Brain microvascular endothelial cell (primary cell): ENCODE data around the gene GCLM.
A peak's percentile ranks its signal among the peaks of the same experiment; 100 is the strongest.

Experiments used
- DNase-seq: peaks from one replicate; pipeline ENCODE4 v3.0.0-alpha.2; 2020
- H3K27ac ChIP-seq: fragments of 250-450 bp; sonication (Bioruptor Pico); 2 replicates; pipeline ENCODE4 v1.5.1; 2020; ENCODE audit warnings: mild to moderate bottlenecking, moderate library complexity
- H3K27me3 ChIP-seq: fragments of 250-450 bp; sonication (Bioruptor Pico); replicated peaks from 2 replicates; pipeline ENCODE4 v1.5.1; 2020; ENCODE audit warnings: mild to moderate bottlenecking
- H3K36me3 ChIP-seq: fragments of 250-450 bp; sonication (Bioruptor Pico); replicated peaks from 2 replicates; pipeline ENCODE4 v1.5.1; 2020; ENCODE audit warnings: mild to moderate bottlenecking
- H3K4me3 ChIP-seq: 2 replicates; pipeline ENCODE4 v1.5.1; 2011; ENCODE audit warnings: low read depth, mild to moderate bottlenecking, control low read depth, low read length, moderate library complexity
- in situ Hi-C: cut with HindIII; loops from 2 replicates; pipeline ENCODE4 v1.10.0; 2017; ENCODE audit warnings: low sequenced_read_pairs, low pct_ligation_motif_present
- TF ChIP-seq, protein P1 (sequence below): IDR thresholded peaks from 2 replicates; pipeline ENCODE4 v1.5.1; 2011; ENCODE audit warnings: low read depth, mild to moderate bottlenecking, moderate library complexity, low read length, control low read depth, inconsistent platforms; ENCODE audit errors: missing control alignments

Gene GCLM

DNA sequence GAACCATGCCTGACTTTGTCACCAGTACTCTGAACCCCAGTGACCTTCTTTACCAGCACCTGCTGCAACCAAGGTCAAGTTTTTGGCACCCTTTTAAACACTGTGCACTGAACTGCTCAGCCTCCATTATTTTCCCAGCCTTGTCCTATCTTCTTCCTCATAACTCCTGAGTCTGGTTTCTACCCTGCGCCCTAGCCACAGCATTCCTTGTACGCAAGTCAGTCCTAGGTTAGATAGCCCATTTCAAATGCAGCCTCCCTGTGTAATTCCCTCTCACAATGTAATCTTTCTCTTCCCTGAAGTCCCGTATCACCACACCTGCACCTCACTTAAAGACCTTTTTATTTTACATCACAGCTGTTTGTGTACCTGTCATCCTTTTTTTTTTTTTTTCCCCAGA is 67.5 kb downstream of the GCLM start:
- in situ Hi-C loops: no loop called here

DNA sequence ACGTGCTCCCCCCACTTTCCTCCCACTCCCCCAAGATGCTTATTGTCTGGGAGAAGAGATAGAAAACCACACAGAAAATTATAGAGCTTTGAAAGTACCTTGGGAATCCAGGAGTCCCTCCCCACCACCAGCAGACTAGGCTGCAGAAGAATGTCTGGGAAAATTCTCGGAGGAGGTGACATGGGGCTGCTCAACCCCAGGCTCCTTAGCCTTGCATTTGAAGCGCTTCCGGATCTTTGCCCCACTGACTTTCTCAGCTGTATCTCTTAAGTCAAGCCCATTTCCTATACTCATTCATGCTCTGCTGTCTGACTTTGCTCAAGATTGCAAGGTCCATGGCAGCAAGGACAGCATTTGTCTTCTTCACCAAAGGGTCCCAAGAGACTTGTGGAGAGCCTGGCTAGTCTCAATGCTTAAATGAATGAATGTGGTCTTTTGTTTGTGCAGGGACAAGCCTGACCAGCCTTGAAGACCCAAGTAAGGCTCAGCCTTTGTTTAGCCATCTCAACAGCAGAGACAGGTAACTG is 68.2 kb downstream of the GCLM start:
- no peak overlapping the region for H3K27ac ChIP-seq
- no peaks in the 10 kb centered on the region for H3K36me3 ChIP-seq
- no peak for DNase-seq
- no peak overlapping the region for H3K4me3 ChIP-seq
- TF ChIP-seq, protein P1, sequence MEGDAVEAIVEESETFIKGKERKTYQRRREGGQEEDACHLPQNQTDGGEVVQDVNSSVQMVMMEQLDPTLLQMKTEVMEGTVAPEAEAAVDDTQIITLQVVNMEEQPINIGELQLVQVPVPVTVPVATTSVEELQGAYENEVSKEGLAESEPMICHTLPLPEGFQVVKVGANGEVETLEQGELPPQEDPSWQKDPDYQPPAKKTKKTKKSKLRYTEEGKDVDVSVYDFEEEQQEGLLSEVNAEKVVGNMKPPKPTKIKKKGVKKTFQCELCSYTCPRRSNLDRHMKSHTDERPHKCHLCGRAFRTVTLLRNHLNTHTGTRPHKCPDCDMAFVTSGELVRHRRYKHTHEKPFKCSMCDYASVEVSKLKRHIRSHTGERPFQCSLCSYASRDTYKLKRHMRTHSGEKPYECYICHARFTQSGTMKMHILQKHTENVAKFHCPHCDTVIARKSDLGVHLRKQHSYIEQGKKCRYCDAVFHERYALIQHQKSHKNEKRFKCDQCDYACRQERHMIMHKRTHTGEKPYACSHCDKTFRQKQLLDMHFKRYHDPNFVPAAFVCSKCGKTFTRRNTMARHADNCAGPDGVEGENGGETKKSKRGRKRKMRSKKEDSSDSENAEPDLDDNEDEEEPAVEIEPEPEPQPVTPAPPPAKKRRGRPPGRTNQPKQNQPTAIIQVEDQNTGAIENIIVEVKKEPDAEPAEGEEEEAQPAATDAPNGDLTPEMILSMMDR: no peak
- in situ Hi-C loops: no loop called here
- no peaks in the 10 kb centered on the region for H3K27me3 ChIP-seq

More for the DNA sequence above, 67.5 kb downstream of the GCLM start:
- Histone ChIP-seq H3K27ac (no peak overlapping the region), H3K27me3 (no peaks in the 10 kb centered on the region), H3K4me3 (no peak overlapping the region), H3K36me3 (no peaks in the 10 kb centered on the region)
- no peak for DNase-seq
- TF ChIP-seq, protein P1: no peak

DNA sequence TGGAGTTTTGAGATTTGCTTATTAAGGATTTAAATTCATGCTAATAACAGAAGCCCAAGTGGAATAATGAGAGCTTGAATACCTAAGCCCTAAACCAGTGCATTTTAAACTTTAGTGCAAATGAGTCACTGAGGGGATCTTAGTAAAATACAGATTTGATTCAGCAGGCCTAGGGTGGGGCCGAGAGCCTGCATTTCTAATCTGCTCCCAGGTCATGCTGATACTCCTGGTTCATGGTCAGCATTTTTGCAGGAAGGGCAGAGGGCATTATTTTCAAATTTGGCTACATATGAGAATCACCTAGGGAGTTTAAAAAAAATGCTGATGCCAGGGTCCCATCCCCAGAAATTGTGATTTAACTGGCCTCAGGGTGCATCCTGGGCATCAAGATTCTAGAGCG is 69.5 kb downstream of the GCLM start:
- H3K36me3 ChIP-seq: no peaks in the 10 kb centered on the region
- peak overlapping the region; percentile 4 for H3K27ac ChIP-seq
- in situ Hi-C loops: no loop called here
- DNase-seq: no peak
- H3K4me3 ChIP-seq: no peak overlapping the region
- H3K27me3 ChIP-seq: no peaks in the 10 kb centered on the region
- TF ChIP-seq, protein P1: no peak

DNA sequence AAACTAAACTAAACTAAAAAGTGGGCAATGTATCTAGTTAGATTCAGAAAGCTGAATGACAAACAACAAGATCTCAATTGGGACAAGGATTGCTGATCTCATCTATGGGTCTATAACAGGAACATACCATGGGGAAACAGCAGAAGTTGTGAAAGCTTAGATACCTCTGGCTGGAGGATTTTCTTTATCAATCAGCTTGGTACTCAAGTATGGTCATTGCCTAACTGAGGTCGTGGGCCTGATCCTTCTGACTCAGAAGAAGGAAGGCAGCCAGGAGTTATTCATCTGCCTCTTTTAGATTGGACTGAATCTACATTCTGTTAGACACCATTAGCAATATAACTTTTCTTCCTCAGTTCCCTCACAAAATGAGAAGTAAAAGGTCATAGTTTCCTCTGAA is 69.9 kb downstream of the GCLM start:
- no peaks in the 10 kb centered on the region for H3K36me3 ChIP-seq
- TF ChIP-seq, protein P1: no peak
- in situ Hi-C loops: no loop called here
- peak; percentile 78 for DNase-seq
- no peaks in the 10 kb centered on the region for H3K27me3 ChIP-seq
- H3K27ac ChIP-seq: peak overlapping the region; percentile 4
- H3K4me3 ChIP-seq: no peak overlapping the region

DNA sequence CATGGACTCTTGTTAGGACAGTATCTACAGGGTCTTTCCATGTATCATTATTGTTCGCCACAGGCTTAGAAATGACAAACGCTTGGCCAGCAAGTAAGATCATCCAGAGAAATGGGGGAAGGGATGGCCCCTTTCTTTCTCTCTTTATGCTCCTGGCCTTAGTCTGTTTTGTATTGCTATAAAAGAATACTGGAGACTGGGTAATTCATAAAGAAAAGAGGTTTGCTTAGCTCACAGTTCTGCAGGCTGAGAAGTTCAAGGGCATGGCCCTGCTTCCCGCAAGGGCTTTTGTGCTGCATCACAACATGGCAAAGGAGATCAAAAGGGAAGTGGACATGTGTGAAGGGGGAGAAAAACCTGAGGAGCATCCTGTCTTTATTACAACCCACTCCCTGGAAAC is 71.3 kb downstream of the GCLM start:
- DNase-seq: no peak
- Histone ChIP-seq H3K36me3 (no peaks in the 10 kb centered on the region), H3K4me3 (no peak overlapping the region), H3K27me3 (no peaks in the 10 kb centered on the region), H3K27ac (no peak overlapping the region)
- TF ChIP-seq, protein P1: no peak
- in situ Hi-C loops: no loop called here
